MM.1S (cell line): Measurements from ENCODE around the gene TCF12.

Source experiments
- DNase-seq: peaks from one replicate; pipeline ENCODE4 v3.0.0-alpha.2; 2015
- H2AFZ ChIP-seq: fragments of 300-600 bp; sonication (generic); 2 replicates; pipeline ENCODE4 v1.6.0; 2016; ENCODE audit warnings: antibody characterized with exemption, low read length
- H3F3A ChIP-seq: fragments of 300-600 bp; sonication (generic); 2 replicates; pipeline ENCODE4 v1.6.1; 2016; ENCODE audit warnings: mild to moderate bottlenecking, antibody characterized with exemption, low read length, moderate library complexity, mixed read lengths; ENCODE audit not compliant: insufficient read depth
- H3K27ac ChIP-seq: fragments of 300-600 bp; sonication (generic); 2 replicates; pipeline ENCODE4 v1.5.1; 2016; ENCODE audit warnings: mild to moderate bottlenecking, low read length
- H3K27me3 ChIP-seq: fragments of 300-600 bp; sonication (generic); replicated peaks from 2 replicates; pipeline ENCODE4 v1.6.0; 2016; ENCODE audit warnings: low read length; ENCODE audit not compliant: insufficient read depth
- H3K36me3 ChIP-seq: fragments of 300-600 bp; sonication (generic); replicated peaks from 2 replicates; pipeline ENCODE4 v1.6.1; 2016; ENCODE audit warnings: mild to moderate bottlenecking, low read length, mixed read lengths; ENCODE audit not compliant: insufficient read depth
- H3K4me1 ChIP-seq: fragments of 300-600 bp; sonication (generic); 2 replicates; pipeline ENCODE4 v1.6.1; 2016; ENCODE audit warnings: low read length, mixed read lengths
- H3K4me2 ChIP-seq: fragments of 300-600 bp; sonication (generic); 2 replicates; pipeline ENCODE4 v1.6.0; 2016; ENCODE audit warnings: low read depth, low read length
- H3K4me3 ChIP-seq: fragments of 300-600 bp; sonication (generic); 2 replicates; pipeline ENCODE4 v1.5.1; 2016; ENCODE audit warnings: low read length, mixed read lengths
- H3K79me2 ChIP-seq: fragments of 300-600 bp; sonication (generic); 2 replicates; pipeline ENCODE4 v1.6.1; 2016; ENCODE audit warnings: mixed run types, low read length, mixed read lengths
- H3K9ac ChIP-seq: fragments of 300-600 bp; sonication (generic); 2 replicates; pipeline ENCODE4 v1.6.1; 2016; ENCODE audit warnings: low read length, mixed read lengths
- H3K9me2 ChIP-seq: fragments of 300-600 bp; sonication (generic); replicated peaks from 2 replicates; pipeline ENCODE4 v1.6.1; 2016; ENCODE audit warnings: mild to moderate bottlenecking, low read length, mixed read lengths; ENCODE audit not compliant: insufficient read depth
- H3K9me3 ChIP-seq: fragments of 300-600 bp; sonication (generic); replicated peaks from 2 replicates; pipeline ENCODE4 v1.6.1; 2016; ENCODE audit warnings: mild to moderate bottlenecking, low read length, mixed read lengths; ENCODE audit not compliant: insufficient read depth
- H4K20me1 ChIP-seq: fragments of 300-600 bp; sonication (generic); 2 replicates; pipeline ENCODE4 v1.6.1; 2016; ENCODE audit warnings: mild to moderate bottlenecking, low read length, moderate library complexity, mixed read lengths; ENCODE audit not compliant: insufficient read depth
- EZH2 ChIP-seq: fragments of 300-600 bp; sonication (generic); optimal IDR thresholded peaks from 2 replicates; pipeline ENCODE3; 2017; ENCODE audit warnings: low read depth, mild to moderate bottlenecking, antibody characterized with exemption, low read length, mixed read lengths
- EZH2phosphoT487 ChIP-seq: fragments of 300-600 bp; sonication (generic); IDR thresholded peaks from 2 replicates; pipeline ENCODE4 v1.6.1; 2018; ENCODE audit warnings: antibody characterized with exemption, low read length
- TF ChIP-seq, protein P1 (sequence below): fragments of 300-600 bp; sonication (generic); IDR thresholded peaks from 2 replicates; pipeline ENCODE4 v1.5.1; 2016; ENCODE audit warnings: antibody characterized with exemption, low read length, mixed read lengths

The TCF12 gene

DNA sequence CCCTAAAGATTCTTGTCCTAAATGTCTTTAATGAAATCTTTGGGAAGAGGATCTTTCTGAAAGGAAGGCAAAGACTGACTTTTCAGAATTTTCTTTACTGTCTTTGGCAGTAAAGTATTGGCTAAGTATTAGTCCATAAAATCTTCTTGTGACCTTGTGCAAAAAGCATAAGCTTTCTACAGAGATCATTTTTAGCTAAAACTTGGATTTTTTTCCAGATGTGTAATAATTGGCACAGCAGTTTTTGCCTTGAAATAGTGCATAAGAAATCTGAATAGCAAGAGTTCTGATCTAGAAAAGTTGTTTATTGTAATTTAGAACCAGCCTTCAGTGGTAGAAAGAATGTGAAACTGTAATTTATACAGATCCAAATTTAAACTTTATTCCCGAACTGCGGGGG is 335.1 kb downstream of the TCF12 start:
- no peak overlapping the region for H3K27ac ChIP-seq
- no peaks in the 10 kb centered on the region for H3F3A ChIP-seq
- no peaks in the 10 kb centered on the region for H3K4me1 ChIP-seq
- no peak for DNase-seq
- no peaks in the 10 kb centered on the region for H4K20me1 ChIP-seq
- no peak overlapping the region for H3K4me2 ChIP-seq
- H3K9me2 ChIP-seq, result no peaks in the 10 kb centered on the region
- H3K36me3 ChIP-seq, result no peaks in the 10 kb centered on the region
- H3K79me2 ChIP-seq, result no peaks in the 10 kb centered on the region
- TF ChIP-seq EZH2, result no peak
- TF ChIP-seq EZH2phosphoT487, result no peak
- TF ChIP-seq, protein P1, sequence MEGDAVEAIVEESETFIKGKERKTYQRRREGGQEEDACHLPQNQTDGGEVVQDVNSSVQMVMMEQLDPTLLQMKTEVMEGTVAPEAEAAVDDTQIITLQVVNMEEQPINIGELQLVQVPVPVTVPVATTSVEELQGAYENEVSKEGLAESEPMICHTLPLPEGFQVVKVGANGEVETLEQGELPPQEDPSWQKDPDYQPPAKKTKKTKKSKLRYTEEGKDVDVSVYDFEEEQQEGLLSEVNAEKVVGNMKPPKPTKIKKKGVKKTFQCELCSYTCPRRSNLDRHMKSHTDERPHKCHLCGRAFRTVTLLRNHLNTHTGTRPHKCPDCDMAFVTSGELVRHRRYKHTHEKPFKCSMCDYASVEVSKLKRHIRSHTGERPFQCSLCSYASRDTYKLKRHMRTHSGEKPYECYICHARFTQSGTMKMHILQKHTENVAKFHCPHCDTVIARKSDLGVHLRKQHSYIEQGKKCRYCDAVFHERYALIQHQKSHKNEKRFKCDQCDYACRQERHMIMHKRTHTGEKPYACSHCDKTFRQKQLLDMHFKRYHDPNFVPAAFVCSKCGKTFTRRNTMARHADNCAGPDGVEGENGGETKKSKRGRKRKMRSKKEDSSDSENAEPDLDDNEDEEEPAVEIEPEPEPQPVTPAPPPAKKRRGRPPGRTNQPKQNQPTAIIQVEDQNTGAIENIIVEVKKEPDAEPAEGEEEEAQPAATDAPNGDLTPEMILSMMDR, result no peak
- no peak overlapping the region for H3K9ac ChIP-seq
- no peaks in the 10 kb centered on the region for H3K27me3 ChIP-seq
- H3K9me3 ChIP-seq, result no peaks in the 10 kb centered on the region
- H2AFZ ChIP-seq, result no peak overlapping the region
- no peak overlapping the region for H3K4me3 ChIP-seq

DNA sequence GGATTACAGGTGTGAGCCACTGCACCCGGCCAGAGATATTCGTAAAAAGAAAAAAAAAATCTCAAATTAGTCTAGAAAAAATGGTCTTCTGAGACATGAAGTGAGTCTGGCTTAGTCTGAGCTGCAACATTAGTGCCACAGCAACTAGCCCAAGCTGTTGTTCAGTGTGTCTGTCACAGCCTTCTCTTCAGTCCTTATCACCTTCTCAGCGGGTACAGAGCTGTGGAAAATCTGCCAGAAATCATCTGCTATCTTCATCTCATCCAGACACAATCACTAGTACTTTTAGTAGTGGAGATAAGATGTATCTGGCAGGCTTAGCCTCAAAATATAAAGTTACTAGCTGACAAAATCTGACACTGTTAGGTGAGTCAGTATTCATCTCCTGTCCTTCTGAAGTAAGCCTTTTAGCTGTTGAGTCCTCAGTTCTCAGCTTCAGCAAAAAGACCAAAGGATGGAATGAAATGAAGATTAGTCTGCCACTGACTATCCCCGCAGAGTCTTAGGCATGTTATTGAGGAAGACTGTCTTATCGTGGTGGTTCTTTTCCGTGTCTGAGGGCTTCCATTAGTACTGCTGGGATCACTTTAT is 337.4 kb downstream of the TCF12 start:
- H3K4me3 ChIP-seq, result no peak overlapping the region
- H3K36me3 ChIP-seq, result no peaks in the 10 kb centered on the region
- no peaks in the 10 kb centered on the region for H4K20me1 ChIP-seq
- H2AFZ ChIP-seq, result no peak overlapping the region
- no peaks in the 10 kb centered on the region for H3K9me3 ChIP-seq
- H3K27me3 ChIP-seq, result no peaks in the 10 kb centered on the region
- H3F3A ChIP-seq, result no peaks in the 10 kb centered on the region
- no peak for TF ChIP-seq EZH2
- TF ChIP-seq, protein P1, result no peak
- TF ChIP-seq EZH2phosphoT487, result no peak
- H3K4me2 ChIP-seq, result no peak overlapping the region
- no peak overlapping the region for H3K9ac ChIP-seq
- H3K9me2 ChIP-seq, result no peaks in the 10 kb centered on the region
- H3K79me2 ChIP-seq, result no peaks in the 10 kb centered on the region
- no peak overlapping the region for H3K27ac ChIP-seq
- no peak for DNase-seq
- H3K4me1 ChIP-seq, result no peaks in the 10 kb centered on the region

DNA sequence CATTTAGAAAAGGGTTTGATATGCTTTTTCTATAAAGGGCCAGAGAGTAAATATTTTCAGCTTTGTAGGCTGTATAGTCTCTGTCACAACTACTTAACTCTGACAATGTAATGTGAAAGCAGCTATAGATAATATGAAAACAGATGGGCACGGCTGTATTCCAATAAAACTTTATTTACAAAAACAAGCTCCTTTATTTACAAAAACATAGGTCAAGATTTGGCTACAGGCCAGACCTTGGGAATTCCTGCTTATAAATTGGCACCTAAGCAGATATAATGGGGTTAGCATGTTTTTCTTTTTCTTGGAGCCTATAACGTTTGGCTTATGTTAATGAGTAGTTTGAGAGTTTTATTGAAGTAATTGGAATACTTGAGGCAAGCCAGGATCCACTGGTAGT is 338.5 kb downstream of the TCF12 start:
- TF ChIP-seq, protein P1, result no peak
- TF ChIP-seq EZH2phosphoT487 (no peak), EZH2 (no peak)
- Histone ChIP-seq H3K9ac (no peak overlapping the region), H3K9me2 (no peaks in the 10 kb centered on the region), H3K79me2 (no peaks in the 10 kb centered on the region), H3K4me2 (no peak overlapping the region), H3F3A (no peaks in the 10 kb centered on the region), H4K20me1 (no peaks in the 10 kb centered on the region), H2AFZ (no peak overlapping the region), H3K4me3 (no peak overlapping the region), H3K9me3 (no peaks in the 10 kb centered on the region), H3K36me3 (no peaks in the 10 kb centered on the region), H3K27me3 (no peaks in the 10 kb centered on the region), H3K4me1 (no peaks in the 10 kb centered on the region), H3K27ac (no peak overlapping the region)
- no peak for DNase-seq
